Chondrocyte (in vitro differentiated cells): ENCODE measurements around the gene NUP133. TPM values are rescaled to one million over a fixed set of nuclear protein-coding genes. Genes with fewer than 3 reads are reported as not detected.

Source experiments
- DNase-seq: peaks from one replicate; pipeline ENCODE4 v3.0.0; 2021; ENCODE audit warnings: mixed read lengths, low spot score
- H3K27ac Mint-ChIP-seq: one replicate; pipeline ENCODE4 v1.8.0; 2021; ENCODE audit warnings: mild to moderate bottlenecking, moderate library complexity, mixed read lengths; ENCODE audit not compliant: unreplicated experiment
- H3K27me3 Mint-ChIP-seq: 2 replicates; pipeline ENCODE4 v1.8.0; 2021; ENCODE audit warnings: low read depth, mixed read lengths
- H3K36me3 Mint-ChIP-seq: 2 replicates; pipeline ENCODE4 v1.8.0; 2021; ENCODE audit warnings: low read depth, mixed read lengths
- H3K4me1 Mint-ChIP-seq: 2 replicates; pipeline ENCODE4 v1.8.0; 2021; ENCODE audit warnings: low read depth, mild to moderate bottlenecking, mixed read lengths
- H3K4me3 Mint-ChIP-seq: one replicate; pipeline ENCODE4 v1.8.0; 2021; ENCODE audit warnings: mild to moderate bottlenecking, moderate library complexity, mixed read lengths; ENCODE audit not compliant: unreplicated experiment
- H3K9me3 Mint-ChIP-seq: 2 replicates; pipeline ENCODE4 v1.8.0; 2021; ENCODE audit warnings: low read depth, mixed read lengths
- total RNA-seq: library from RNA; stranded (reverse); gene quantifications from 3 replicates; pipeline ENCODE4 v1.2.1, GENCODE V29; 2021
- TF ChIP-seq, protein P1 (sequence below): fragments of 200-600 bp; sonication (generic); IDR thresholded peaks from 2 replicates; pipeline ENCODE4 v1.5.0; 2021; ENCODE audit warnings: antibody characterized with exemption, mild to moderate bottlenecking, moderate library complexity

NUP133 gene
- total RNA-seq, 1 donor from 2014 or later = 30.7 TPM

DNA sequence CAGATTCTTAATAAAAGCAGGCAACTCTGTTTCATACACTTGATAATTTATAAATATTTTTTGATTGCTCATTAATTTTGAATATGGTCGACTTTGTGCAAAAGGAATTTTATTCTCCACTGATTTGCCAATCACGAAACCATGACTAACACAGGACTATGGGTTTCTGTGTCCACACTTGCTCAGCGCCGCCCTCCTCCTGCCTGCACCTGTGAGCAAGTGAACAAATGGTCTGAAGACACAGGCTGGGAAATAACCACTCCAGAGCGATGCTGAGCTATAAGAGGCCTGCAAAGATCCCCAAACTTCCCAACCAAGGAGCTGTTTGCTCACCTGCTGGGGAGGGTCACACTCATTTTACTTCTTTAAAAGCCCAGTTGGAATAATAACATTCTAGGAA, 30.8 kb upstream of the NUP133 start:
- Mint-ChIP-seq H3K4me3 (no peak overlapping the region), H3K4me1 (peaks cover 5% of the 10 kb centered on the region), H3K36me3 (peaks cover 50% of the 10 kb centered on the region), H3K9me3 (no peaks in the 10 kb centered on the region), H3K27ac (no peak overlapping the region), H3K27me3 (no peaks in the 10 kb centered on the region)
- TF ChIP-seq, protein P1, sequence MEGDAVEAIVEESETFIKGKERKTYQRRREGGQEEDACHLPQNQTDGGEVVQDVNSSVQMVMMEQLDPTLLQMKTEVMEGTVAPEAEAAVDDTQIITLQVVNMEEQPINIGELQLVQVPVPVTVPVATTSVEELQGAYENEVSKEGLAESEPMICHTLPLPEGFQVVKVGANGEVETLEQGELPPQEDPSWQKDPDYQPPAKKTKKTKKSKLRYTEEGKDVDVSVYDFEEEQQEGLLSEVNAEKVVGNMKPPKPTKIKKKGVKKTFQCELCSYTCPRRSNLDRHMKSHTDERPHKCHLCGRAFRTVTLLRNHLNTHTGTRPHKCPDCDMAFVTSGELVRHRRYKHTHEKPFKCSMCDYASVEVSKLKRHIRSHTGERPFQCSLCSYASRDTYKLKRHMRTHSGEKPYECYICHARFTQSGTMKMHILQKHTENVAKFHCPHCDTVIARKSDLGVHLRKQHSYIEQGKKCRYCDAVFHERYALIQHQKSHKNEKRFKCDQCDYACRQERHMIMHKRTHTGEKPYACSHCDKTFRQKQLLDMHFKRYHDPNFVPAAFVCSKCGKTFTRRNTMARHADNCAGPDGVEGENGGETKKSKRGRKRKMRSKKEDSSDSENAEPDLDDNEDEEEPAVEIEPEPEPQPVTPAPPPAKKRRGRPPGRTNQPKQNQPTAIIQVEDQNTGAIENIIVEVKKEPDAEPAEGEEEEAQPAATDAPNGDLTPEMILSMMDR = no peak
- DNase-seq = no peak

DNA sequence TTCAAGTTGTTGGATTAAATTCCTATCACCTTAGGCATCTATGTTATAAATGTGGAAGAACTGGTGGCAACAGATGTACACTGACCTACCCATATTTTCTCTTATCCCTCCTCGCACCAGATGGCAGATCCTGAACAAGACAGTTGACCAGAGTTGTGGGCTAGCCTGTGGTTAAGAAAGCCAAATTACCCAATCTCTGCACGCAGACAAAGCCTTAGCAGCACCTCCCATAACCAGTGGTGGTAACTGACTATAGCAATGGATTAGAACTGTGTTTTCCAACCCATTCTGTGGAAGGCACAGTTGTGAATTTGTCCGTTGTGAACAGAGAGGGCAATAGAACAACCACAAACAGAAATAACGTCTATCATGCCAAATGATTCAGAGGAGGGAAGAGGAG, 29.8 kb upstream of the NUP133 start:
- peaks cover 5% of the 10 kb centered on the region for H3K4me1 Mint-ChIP-seq
- no peak overlapping the region for H3K27ac Mint-ChIP-seq
- H3K27me3 Mint-ChIP-seq = no peaks in the 10 kb centered on the region
- TF ChIP-seq, protein P1 = no peak
- H3K36me3 Mint-ChIP-seq = peaks cover 56% of the 10 kb centered on the region
- H3K4me3 Mint-ChIP-seq = no peak overlapping the region
- DNase-seq = no peak
- no peaks in the 10 kb centered on the region for H3K9me3 Mint-ChIP-seq

DNA sequence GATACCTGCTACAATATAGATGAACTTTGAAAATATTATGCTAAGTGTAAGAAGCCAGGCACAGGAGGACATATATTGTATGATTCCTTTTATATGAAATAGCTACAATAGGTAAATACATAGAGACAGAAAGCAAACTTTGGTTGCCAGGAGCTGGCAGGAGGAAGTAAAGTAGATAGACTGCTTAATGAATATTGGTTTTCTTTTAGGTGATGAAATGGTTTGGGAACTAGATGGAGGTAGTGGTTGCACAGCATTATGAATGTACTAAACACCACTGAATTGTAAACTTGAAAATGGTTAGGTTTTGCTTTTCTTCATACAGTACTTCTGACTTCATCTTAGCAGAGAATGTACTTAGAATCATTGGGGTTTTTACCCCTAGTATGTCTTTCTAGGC, 28.8 kb upstream of the NUP133 start:
- peaks cover 49% of the 10 kb centered on the region for H3K36me3 Mint-ChIP-seq
- H3K27me3 Mint-ChIP-seq = no peaks in the 10 kb centered on the region
- no peak for DNase-seq
- no peaks in the 10 kb centered on the region for H3K9me3 Mint-ChIP-seq
- TF ChIP-seq, protein P1 = no peak
- peaks cover 5% of the 10 kb centered on the region for H3K4me1 Mint-ChIP-seq
- H3K4me3 Mint-ChIP-seq = no peak overlapping the region
- H3K27ac Mint-ChIP-seq = no peak overlapping the region

DNA sequence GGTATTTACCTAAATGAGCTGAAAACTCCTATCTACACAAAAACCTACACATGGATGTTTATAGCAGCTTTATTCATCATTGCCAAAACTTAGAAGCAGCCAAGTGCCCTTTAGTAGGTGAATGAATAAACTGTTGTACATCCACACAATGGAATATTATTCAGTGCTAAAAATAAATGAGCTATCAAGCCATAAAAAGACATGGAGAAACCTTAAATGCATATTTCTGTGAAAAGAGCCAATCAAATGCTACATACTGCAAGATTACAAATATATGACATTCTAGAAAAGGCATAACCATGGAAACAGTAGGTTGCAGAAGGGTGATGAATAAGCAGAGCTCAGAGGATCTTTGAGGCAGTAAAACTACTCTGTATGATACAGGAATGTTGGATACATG, 27.1 kb upstream of the NUP133 start:
- Mint-ChIP-seq H3K9me3 (no peaks in the 10 kb centered on the region), H3K27me3 (no peaks in the 10 kb centered on the region), H3K27ac (peak overlapping the region; percentile 36), H3K36me3 (peaks cover 49% of the 10 kb centered on the region), H3K4me3 (no peak overlapping the region), H3K4me1 (peaks cover 5% of the 10 kb centered on the region)
- no peak for DNase-seq
- TF ChIP-seq, protein P1 = no peak

DNA sequence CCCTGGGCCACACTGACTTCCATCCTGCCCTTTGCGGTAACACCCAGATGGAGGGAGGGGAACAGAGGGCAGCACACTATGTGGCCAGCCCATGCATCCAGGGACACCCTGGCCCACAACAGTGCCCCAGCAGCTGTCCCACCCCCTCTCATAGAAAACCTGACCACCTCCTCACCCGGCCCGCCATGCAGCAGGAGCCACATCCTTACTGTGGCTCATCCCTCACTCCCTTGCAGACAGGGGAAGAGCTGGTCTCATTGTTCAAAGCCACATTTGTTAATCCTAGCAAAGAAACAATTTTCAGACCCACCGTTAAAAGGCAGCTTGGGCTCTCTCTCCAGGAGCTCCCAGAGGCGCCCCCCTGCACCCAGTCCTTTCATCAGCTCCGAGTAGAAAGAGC, 23.2 kb upstream of the NUP133 start:
- TF ChIP-seq, protein P1 = no peak
- DNase-seq = no peak
- Mint-ChIP-seq H3K4me3 (no peak overlapping the region), H3K4me1 (peaks cover 5% of the 10 kb centered on the region), H3K27me3 (no peaks in the 10 kb centered on the region), H3K27ac (no peak overlapping the region), H3K36me3 (peaks cover 47% of the 10 kb centered on the region), H3K9me3 (no peaks in the 10 kb centered on the region)
